Measurements from ENCODE around the gene PFKM.

PFKM gene

GRCh38 chr12:48119078-48119833, at the start of gene PFKM:
Gene PFKM, plus strand, starts transcription at chr12:48119364. Its CDS starts 3,411 bp downstream, at chr12:48122775.
- Mint-ChIP-seq H3K27ac (peak within 1 kb of the TSS; percentile 93), H3K9me3 (no peaks in the 10 kb centered on the region), H3K4me1 (peaks cover 19% of the 10 kb centered on the region), H3K27me3 (no peaks in the 10 kb centered on the region), H3K4me3 (peak within 1 kb of the TSS; percentile 99), H3K36me3 (peaks cover 6% of the 10 kb centered on the region)
- DNase-seq (ENCODE audit: low spot score in 2 of 2): peak; percentile 41 to 58
- peak; percentile 95 for ATAC-seq (ENCODE audit: low read depth)

GRCh38 chr12:48070033-48070432, 49.1 kb upstream of the PFKM start:
- DNase-seq (ENCODE audit: low spot score in 2 of 2) (no peak), ATAC-seq (ENCODE audit: low read depth) (no peak)
- Mint-ChIP-seq H3K9me3 (no peaks in the 10 kb centered on the region), H3K27ac (no peak overlapping the region), H3K4me1 (no peaks in the 10 kb centered on the region), H3K36me3 (peaks cover 37% of the 10 kb centered on the region), H3K27me3 (no peaks in the 10 kb centered on the region), H3K4me3 (no peak overlapping the region)

- no peaks in the 10 kb centered on the region for H3K4me1 Mint-ChIP-seq
- H3K4me3 Mint-ChIP-seq: no peak overlapping the region
- H3K27ac Mint-ChIP-seq: no peak overlapping the region
- H3K27me3 Mint-ChIP-seq: no peaks in the 10 kb centered on the region
- DNase-seq (ENCODE audit: low spot score in 2 of 2): no peak
- H3K9me3 Mint-ChIP-seq: no peaks in the 10 kb centered on the region
- peaks cover 35% of the 10 kb centered on the region for H3K36me3 Mint-ChIP-seq
- no peak for ATAC-seq (ENCODE audit: low read depth)
Measured at GRCh38 chr12:48070731-48071130, 48.4 kb upstream of the PFKM start.

GRCh38 chr12:48071808-48072207, 47.4 kb upstream of the PFKM start:
- H3K36me3 Mint-ChIP-seq: peaks cover 36% of the 10 kb centered on the region

GRCh38 chr12:48072266-48072665, 46.9 kb upstream of the PFKM start:
- ATAC-seq (ENCODE audit: low read depth) (no peak), DNase-seq (ENCODE audit: low spot score in 2 of 2) (no peak)
- H3K4me3 Mint-ChIP-seq: no peak overlapping the region
- no peak overlapping the region for H3K27ac Mint-ChIP-seq
- no peaks in the 10 kb centered on the region for H3K27me3 Mint-ChIP-seq
- H3K9me3 Mint-ChIP-seq: no peaks in the 10 kb centered on the region
- H3K36me3 Mint-ChIP-seq: peaks cover 37% of the 10 kb centered on the region
- H3K4me1 Mint-ChIP-seq: no peaks in the 10 kb centered on the region

More at GRCh38 chr12:48071808-48072207, 47.4 kb upstream of the PFKM start:
- Mint-ChIP-seq H3K27me3 (no peaks in the 10 kb centered on the region), H3K4me1 (no peaks in the 10 kb centered on the region), H3K27ac (no peak overlapping the region), H3K4me3 (no peak overlapping the region), H3K9me3 (no peaks in the 10 kb centered on the region)
- DNase-seq (ENCODE audit: low spot score in 2 of 2) (no peak), ATAC-seq (ENCODE audit: low read depth) (no peak)

GRCh38 chr12:48074266-48074665, 44.9 kb upstream of the PFKM start:
- DNase-seq (ENCODE audit: low spot score in 2 of 2) (no peak), ATAC-seq (ENCODE audit: low read depth) (no peak)
- Mint-ChIP-seq H3K4me1 (no peaks in the 10 kb centered on the region), H3K27ac (no peak overlapping the region), H3K27me3 (no peaks in the 10 kb centered on the region), H3K4me3 (no peak overlapping the region), H3K9me3 (no peaks in the 10 kb centered on the region), H3K36me3 (peaks cover 34% of the 10 kb centered on the region)

- DNase-seq (ENCODE audit: low spot score in 2 of 2): no peak
- Mint-ChIP-seq H3K27ac (no peak overlapping the region), H3K36me3 (peaks cover 23% of the 10 kb centered on the region)
Measured at GRCh38 chr12:48075832-48076231, 43.3 kb upstream of the PFKM start.

GRCh38 chr12:48077111-48077510, 42.1 kb upstream of the PFKM start:
- H3K36me3 Mint-ChIP-seq: peaks cover 21% of the 10 kb centered on the region
- H3K27me3 Mint-ChIP-seq: no peaks in the 10 kb centered on the region
- DNase-seq (ENCODE audit: low spot score in 2 of 2) (no peak), ATAC-seq (ENCODE audit: low read depth) (no peak)
- no peak overlapping the region for H3K4me3 Mint-ChIP-seq
- H3K27ac Mint-ChIP-seq: no peak overlapping the region
- no peaks in the 10 kb centered on the region for H3K4me1 Mint-ChIP-seq
- H3K9me3 Mint-ChIP-seq: no peaks in the 10 kb centered on the region

More at GRCh38 chr12:48075832-48076231, 43.3 kb upstream of the PFKM start:
- no peaks in the 10 kb centered on the region for H3K4me1 Mint-ChIP-seq
- H3K9me3 Mint-ChIP-seq: no peaks in the 10 kb centered on the region
- no peak overlapping the region for H3K4me3 Mint-ChIP-seq
- no peaks in the 10 kb centered on the region for H3K27me3 Mint-ChIP-seq
- ATAC-seq (ENCODE audit: low read depth): no peak

- DNase-seq (ENCODE audit: low spot score in 2 of 2) (no peak), ATAC-seq (ENCODE audit: low read depth) (no peak)
- peaks cover 19% of the 10 kb centered on the region for H3K36me3 Mint-ChIP-seq
- no peaks in the 10 kb centered on the region for H3K9me3 Mint-ChIP-seq
- H3K4me3 Mint-ChIP-seq: no peak overlapping the region
- H3K4me1 Mint-ChIP-seq: no peaks in the 10 kb centered on the region
- no peak overlapping the region for H3K27ac Mint-ChIP-seq
- no peaks in the 10 kb centered on the region for H3K27me3 Mint-ChIP-seq
Measured at GRCh38 chr12:48078901-48079300, 40.3 kb upstream of the PFKM start.

GRCh38 chr12:48080285-48080684, 38.9 kb upstream of the PFKM start:
- Mint-ChIP-seq H3K9me3 (no peaks in the 10 kb centered on the region), H3K27ac (no peak overlapping the region), H3K36me3 (peaks cover 17% of the 10 kb centered on the region), H3K4me1 (peaks cover 4% of the 10 kb centered on the region), H3K4me3 (no peak overlapping the region), H3K27me3 (no peaks in the 10 kb centered on the region)
- DNase-seq (ENCODE audit: low spot score in 2 of 2) (no peak), ATAC-seq (ENCODE audit: low read depth) (no peak)

GRCh38 chr12:48080821-48081220, 38.3 kb upstream of the PFKM start:
- peaks cover 4% of the 10 kb centered on the region for H3K4me1 Mint-ChIP-seq
- peaks cover 17% of the 10 kb centered on the region for H3K36me3 Mint-ChIP-seq
- H3K27me3 Mint-ChIP-seq: no peaks in the 10 kb centered on the region
- H3K9me3 Mint-ChIP-seq: no peaks in the 10 kb centered on the region
- H3K4me3 Mint-ChIP-seq: no peak overlapping the region
- no peak overlapping the region for H3K27ac Mint-ChIP-seq
- no peak for ATAC-seq (ENCODE audit: low read depth)
- DNase-seq (ENCODE audit: low spot score in 2 of 2): no peak

- ATAC-seq (ENCODE audit: low read depth): no peak
- DNase-seq (ENCODE audit: low spot score in 2 of 2): no peak
- Mint-ChIP-seq H3K9me3 (no peaks in the 10 kb centered on the region), H3K27ac (no peak overlapping the region), H3K27me3 (no peaks in the 10 kb centered on the region), H3K4me3 (no peak overlapping the region), H3K36me3 (peaks cover 16% of the 10 kb centered on the region), H3K4me1 (peaks cover 4% of the 10 kb centered on the region)
Measured at GRCh38 chr12:48084066-48084465, 35.1 kb upstream of the PFKM start.

- Mint-ChIP-seq H3K4me3 (no peak overlapping the region), H3K36me3 (peaks cover 16% of the 10 kb centered on the region), H3K27me3 (no peaks in the 10 kb centered on the region), H3K4me1 (peaks cover 4% of the 10 kb centered on the region), H3K27ac (peak overlapping the region; percentile 18), H3K9me3 (no peaks in the 10 kb centered on the region)
- ATAC-seq (ENCODE audit: low read depth) (peak; percentile 79), DNase-seq (ENCODE audit: low spot score in 2 of 2) (no peak)
Measured at GRCh38 chr12:48084841-48085460, 34.2 kb upstream of the PFKM start.

GRCh38 chr12:48086327-48086726, 32.8 kb upstream of the PFKM start:
- no peak for ATAC-seq (ENCODE audit: low read depth)
- H3K4me1 Mint-ChIP-seq: peaks cover 7% of the 10 kb centered on the region
- no peaks in the 10 kb centered on the region for H3K27me3 Mint-ChIP-seq
- peaks cover 24% of the 10 kb centered on the region for H3K36me3 Mint-ChIP-seq
- H3K4me3 Mint-ChIP-seq: no peak overlapping the region
- no peak for DNase-seq (ENCODE audit: low spot score in 2 of 2)
- H3K9me3 Mint-ChIP-seq: no peaks in the 10 kb centered on the region
- H3K27ac Mint-ChIP-seq: no peak overlapping the region

GRCh38 chr12:48092611-48093010, 26.6 kb upstream of the PFKM start:
- no peak overlapping the region for H3K27ac Mint-ChIP-seq
- DNase-seq (ENCODE audit: low spot score in 2 of 2): no peak
- ATAC-seq (ENCODE audit: low read depth): no peak
- no peak overlapping the region for H3K4me3 Mint-ChIP-seq
- peaks cover 25% of the 10 kb centered on the region for H3K36me3 Mint-ChIP-seq
- no peaks in the 10 kb centered on the region for H3K27me3 Mint-ChIP-seq
- no peaks in the 10 kb centered on the region for H3K9me3 Mint-ChIP-seq
- H3K4me1 Mint-ChIP-seq: peaks cover 3% of the 10 kb centered on the region

All from memory B cell (primary cell).